Activated CD4-positive, CD25-positive, alpha-beta regulatory T cell treated with anti-CD3 and anti-CD28 coated beads, Interleukin-2, amount 50 U/mL, for 72 hours (primary cell): ENCODE measurements around the gene DZIP3.
"Not testable (repeated sequence)": the region's sequence is repeated elsewhere in the genome, so short reads cannot be mapped to it uniquely, and the experiment has no call there.

ENCODE experiments used
- DNase-seq: peaks from one replicate; pipeline ENCODE4 v3.0.0; 2021

DZIP3 gene

GRCh38 chr3:108602249-108602934 is 12.9 kb downstream of the DZIP3 start:
- no peak for DNase-seq

- no peak for DNase-seq
Measured at GRCh38 chr3:108602935-108603294, 13.4 kb downstream of the DZIP3 start.

GRCh38 chr3:108603691-108604090 is 14.2 kb downstream of the DZIP3 start:
- DNase-seq, result no peak

- no peak for DNase-seq
Measured at GRCh38 chr3:108605028-108605427, 15.5 kb downstream of the DZIP3 start.

GRCh38 chr3:108605491-108605890 is 16.0 kb downstream of the DZIP3 start:
- DNase-seq, result no peak

- no peak for DNase-seq
Measured at GRCh38 chr3:108608750-108609149, 19.2 kb downstream of the DZIP3 start.

GRCh38 chr3:108610651-108611050 is 21.1 kb downstream of the DZIP3 start:
- no peak for DNase-seq

GRCh38 chr3:108616090-108616489 is 26.6 kb downstream of the DZIP3 start:
- not testable (repeated sequence) for DNase-seq

GRCh38 chr3:108620250-108620649 is 30.7 kb downstream of the DZIP3 start:
- no peak for DNase-seq

GRCh38 chr3:108623504-108623903 is 34.0 kb downstream of the DZIP3 start:
- DNase-seq, result no peak

GRCh38 chr3:108629974-108630373 is 40.5 kb downstream of the DZIP3 start:
- no peak for DNase-seq

- no peak for DNase-seq
Measured at GRCh38 chr3:108642526-108642925, 53.0 kb downstream of the DZIP3 start.

GRCh38 chr3:108645364-108645763 is 55.8 kb downstream of the DZIP3 start:
- no peak for DNase-seq

GRCh38 chr3:108655664-108656063 is 66.1 kb downstream of the DZIP3 start:
- not testable (repeated sequence) for DNase-seq

GRCh38 chr3:108661699-108662098 is 72.2 kb downstream of the DZIP3 start:
- DNase-seq, result no peak

GRCh38 chr3:108662142-108662738 is 72.7 kb downstream of the DZIP3 start:
- DNase-seq, result no peak

- no peak for DNase-seq
Measured at GRCh38 chr3:108664266-108664665, 74.7 kb downstream of the DZIP3 start.

GRCh38 chr3:108667312-108667711 is 77.8 kb downstream of the DZIP3 start:
- DNase-seq, result no peak

GRCh38 chr3:108669208-108669607 is 79.7 kb downstream of the DZIP3 start:
- DNase-seq, result no peak

GRCh38 chr3:108672701-108673100 is 83.2 kb downstream of the DZIP3 start:
- DNase-seq, result no peak

- no peak for DNase-seq
Measured at GRCh38 chr3:108673988-108674661, 84.6 kb downstream of the DZIP3 start.

GRCh38 chr3:108677811-108678210 is 88.3 kb downstream of the DZIP3 start:
- no peak for DNase-seq

- not testable (repeated sequence) for DNase-seq
Measured at GRCh38 chr3:108692286-108692685, 102.8 kb downstream of the DZIP3 start.

GRCh38 chr3:108698461-108698860 is 108.9 kb downstream of the DZIP3 start:
- no peak for DNase-seq
